ENCODE data around the gene FOXP1. TPM values are rescaled to one million over a fixed set of nuclear protein-coding genes. Genes with fewer than 3 reads are reported as not detected.

The FOXP1 gene
- total and polyA plus RNA-seq, 8 donors: 95.1 to 143 (median 123) TPM

GRCh38 chr3:71395470-71395869 is 188.1 kb downstream of the FOXP1 start:
- H3K4me1 ChIP-seq: peaks cover 18 to 55% of the 10 kb centered on the region in 2 donors
- DNase-seq (no peak), ATAC-seq (no peak)
- H3K9me3 ChIP-seq: no peaks in the 10 kb centered on the region
- no peaks in the 10 kb centered on the region for H3K36me3 ChIP-seq
- no peaks in the 10 kb centered on the region for H3K27me3 ChIP-seq
- H3K4me3 ChIP-seq: no peak overlapping the region
- TF ChIP-seq, protein P1, sequence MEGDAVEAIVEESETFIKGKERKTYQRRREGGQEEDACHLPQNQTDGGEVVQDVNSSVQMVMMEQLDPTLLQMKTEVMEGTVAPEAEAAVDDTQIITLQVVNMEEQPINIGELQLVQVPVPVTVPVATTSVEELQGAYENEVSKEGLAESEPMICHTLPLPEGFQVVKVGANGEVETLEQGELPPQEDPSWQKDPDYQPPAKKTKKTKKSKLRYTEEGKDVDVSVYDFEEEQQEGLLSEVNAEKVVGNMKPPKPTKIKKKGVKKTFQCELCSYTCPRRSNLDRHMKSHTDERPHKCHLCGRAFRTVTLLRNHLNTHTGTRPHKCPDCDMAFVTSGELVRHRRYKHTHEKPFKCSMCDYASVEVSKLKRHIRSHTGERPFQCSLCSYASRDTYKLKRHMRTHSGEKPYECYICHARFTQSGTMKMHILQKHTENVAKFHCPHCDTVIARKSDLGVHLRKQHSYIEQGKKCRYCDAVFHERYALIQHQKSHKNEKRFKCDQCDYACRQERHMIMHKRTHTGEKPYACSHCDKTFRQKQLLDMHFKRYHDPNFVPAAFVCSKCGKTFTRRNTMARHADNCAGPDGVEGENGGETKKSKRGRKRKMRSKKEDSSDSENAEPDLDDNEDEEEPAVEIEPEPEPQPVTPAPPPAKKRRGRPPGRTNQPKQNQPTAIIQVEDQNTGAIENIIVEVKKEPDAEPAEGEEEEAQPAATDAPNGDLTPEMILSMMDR (IDR thresholded peaks at IDR 0.05): no peak
- intact Hi-C loops (cut with DNase I): no loop called here
- H3K27ac ChIP-seq: no peak overlapping the region

GRCh38 chr3:71393745-71394144 is 189.8 kb downstream of the FOXP1 start:
- Histone ChIP-seq H3K4me1 (peaks cover 29 to 71% of the 10 kb centered on the region in 2 donors), H3K9me3 (no peaks in the 10 kb centered on the region), H3K27me3 (no peaks in the 10 kb centered on the region), H3K27ac (no peak overlapping the region), H3K36me3 (no peaks in the 10 kb centered on the region), H3K4me3 (no peak overlapping the region)
- intact Hi-C loops (cut with DNase I): no loop called here
- DNase-seq (no peak), ATAC-seq (no peak)
- TF ChIP-seq, protein P1 (IDR thresholded peaks at IDR 0.05): no peak

DNA sequence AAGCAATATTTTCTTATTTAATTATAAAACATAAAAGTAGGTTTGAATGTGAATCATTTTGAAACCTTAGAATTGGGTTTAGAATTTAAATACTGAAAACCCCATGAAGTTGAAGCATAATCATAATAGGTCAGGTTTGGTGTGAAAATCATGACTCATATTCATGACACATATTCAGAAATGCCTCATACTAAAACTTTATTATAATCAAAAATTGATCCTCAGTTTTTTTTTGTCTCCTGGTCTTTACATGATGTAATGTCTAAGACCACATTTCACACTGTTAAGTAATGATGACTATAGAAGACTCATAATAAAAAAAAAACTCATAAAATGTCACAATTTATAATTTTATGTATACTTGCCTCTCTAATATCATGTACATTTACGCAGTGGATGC is 190.4 kb downstream of the FOXP1 start:
- Histone ChIP-seq H3K4me1 (peaks cover 27 to 72% of the 10 kb centered on the region in 2 donors), H3K4me3 (no peak overlapping the region), H3K36me3 (no peaks in the 10 kb centered on the region), H3K27me3 (no peaks in the 10 kb centered on the region), H3K9me3 (no peaks in the 10 kb centered on the region), H3K27ac (no peak overlapping the region)
- no peak for ATAC-seq
- intact Hi-C loops (cut with DNase I): no loop called here
- no peak for DNase-seq
- TF ChIP-seq, protein P1 (IDR thresholded peaks at IDR 0.05): no peak

- ATAC-seq (no peak), DNase-seq (no peak)
- Histone ChIP-seq H3K27ac (peak overlapping the region in 1 of 2 donors; percentile 4), H3K36me3 (no peaks in the 10 kb centered on the region), H3K9me3 (no peaks in the 10 kb centered on the region), H3K27me3 (no peaks in the 10 kb centered on the region), H3K4me1 (peaks cover 26 to 63% of the 10 kb centered on the region in 2 donors), H3K4me3 (no peak overlapping the region)
- TF ChIP-seq, protein P1 (IDR thresholded peaks at IDR 0.05): no peak
- intact Hi-C loops (cut with DNase I): no loop called here
Measured at GRCh38 chr3:71392251-71392650, 191.3 kb downstream of the FOXP1 start.

DNA sequence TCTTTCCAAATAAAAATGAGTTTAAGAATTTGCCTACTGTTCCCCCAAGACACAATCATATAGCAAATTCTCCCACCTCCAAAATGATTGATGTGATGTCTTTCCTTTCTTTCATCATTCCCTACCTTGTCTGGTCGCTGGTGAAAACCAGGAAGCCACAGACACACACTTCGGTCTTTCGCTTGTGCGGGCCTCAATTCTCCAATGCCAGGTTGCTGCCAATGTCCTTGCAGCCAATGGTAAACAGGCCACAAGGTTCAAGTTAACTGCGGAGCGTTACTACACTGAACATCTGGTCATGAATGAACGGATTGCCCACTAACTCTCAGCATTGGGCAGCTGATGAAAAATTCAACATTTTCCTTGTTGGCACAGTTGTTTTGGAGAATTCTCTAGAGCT is 192.2 kb downstream of the FOXP1 start:
- intact Hi-C loops (cut with DNase I): no loop called here
- Histone ChIP-seq H3K27ac (no peak overlapping the region), H3K27me3 (no peaks in the 10 kb centered on the region), H3K4me1 (peaks cover 24 to 57% of the 10 kb centered on the region in 2 donors), H3K9me3 (no peaks in the 10 kb centered on the region), H3K36me3 (no peaks in the 10 kb centered on the region), H3K4me3 (no peak overlapping the region)
- TF ChIP-seq, protein P1 (IDR thresholded peaks at IDR 0.05): no peak
- ATAC-seq (no peak), DNase-seq (no peak)
